C4-2B (cell line): Measurements from ENCODE around the gene PTPRN2.

ENCODE experiments used
- ZFX ChIP-seq: fragments of 450-650 bp; IDR thresholded peaks from 2 replicates; pipeline ENCODE4 v1.6.1; 2017
- TF ChIP-seq, protein P1 (sequence below): fragments of 450-650 bp; conservative IDR thresholded peaks from 2 replicates; pipeline ENCODE4 v1.5.1; 2017; ENCODE audit warnings: mild to moderate bottlenecking

DNA sequence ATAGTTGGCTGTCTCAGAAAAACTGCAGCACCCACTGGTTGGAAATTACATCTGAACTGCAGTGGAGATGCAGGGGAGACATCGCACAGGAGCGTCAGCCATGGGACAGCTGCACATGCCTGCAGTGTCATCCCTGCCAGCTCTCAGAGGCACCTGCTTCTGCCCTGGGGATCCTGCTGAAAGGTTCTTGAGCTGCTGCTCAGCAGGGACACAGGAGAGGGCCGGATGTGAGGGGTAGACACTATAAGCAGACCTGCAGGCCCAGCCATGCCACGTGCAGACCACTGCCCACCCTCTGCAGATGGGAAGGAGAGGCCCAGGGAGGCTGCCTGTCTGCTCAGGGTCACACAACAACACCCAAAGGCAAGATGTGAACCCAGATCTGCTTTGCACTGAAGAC lies 649.4 kb downstream of the PTPRN2 start:
- TF ChIP-seq, protein P1, sequence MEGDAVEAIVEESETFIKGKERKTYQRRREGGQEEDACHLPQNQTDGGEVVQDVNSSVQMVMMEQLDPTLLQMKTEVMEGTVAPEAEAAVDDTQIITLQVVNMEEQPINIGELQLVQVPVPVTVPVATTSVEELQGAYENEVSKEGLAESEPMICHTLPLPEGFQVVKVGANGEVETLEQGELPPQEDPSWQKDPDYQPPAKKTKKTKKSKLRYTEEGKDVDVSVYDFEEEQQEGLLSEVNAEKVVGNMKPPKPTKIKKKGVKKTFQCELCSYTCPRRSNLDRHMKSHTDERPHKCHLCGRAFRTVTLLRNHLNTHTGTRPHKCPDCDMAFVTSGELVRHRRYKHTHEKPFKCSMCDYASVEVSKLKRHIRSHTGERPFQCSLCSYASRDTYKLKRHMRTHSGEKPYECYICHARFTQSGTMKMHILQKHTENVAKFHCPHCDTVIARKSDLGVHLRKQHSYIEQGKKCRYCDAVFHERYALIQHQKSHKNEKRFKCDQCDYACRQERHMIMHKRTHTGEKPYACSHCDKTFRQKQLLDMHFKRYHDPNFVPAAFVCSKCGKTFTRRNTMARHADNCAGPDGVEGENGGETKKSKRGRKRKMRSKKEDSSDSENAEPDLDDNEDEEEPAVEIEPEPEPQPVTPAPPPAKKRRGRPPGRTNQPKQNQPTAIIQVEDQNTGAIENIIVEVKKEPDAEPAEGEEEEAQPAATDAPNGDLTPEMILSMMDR, result no peak
- no peak for TF ChIP-seq ZFX
